ENCODE measurements around the gene RBMS2.

GRCh38 chr12:56644654-56645053, 123.0 kb downstream of the RBMS2 start:
- TF ChIP-seq CTCF (IDR thresholded peaks at IDR 0.05 in 4 of 5, conservative IDR thresholded peaks at IDR 0.05 in 1 of 5) (no peak), POLR2A (IDR thresholded peaks at IDR 0.05) (no peak)
